Measurements from ENCODE around the gene KIAA1755.

Gene KIAA1755

GRCh38 chr20:38164624-38165088 is 95.9 kb downstream of the KIAA1755 start:
- no peak for DNase-seq

GRCh38 chr20:38164069-38164468 is 96.5 kb downstream of the KIAA1755 start:
- no peak for DNase-seq

- no peak for DNase-seq
Measured at GRCh38 chr20:38162878-38163875, 97.4 kb downstream of the KIAA1755 start.

- DNase-seq, result no peak
Measured at GRCh38 chr20:38162149-38162548, 98.4 kb downstream of the KIAA1755 start.

- DNase-seq, result no peak
Measured at GRCh38 chr20:38161412-38161774, 99.1 kb downstream of the KIAA1755 start.
